Measurements from ENCODE around the gene SMIM44.
"Not testable (repeated sequence)": the region's sequence is repeated elsewhere in the genome, so short reads cannot be mapped to it uniquely, and the experiment has no call there.

Gene SMIM44

GRCh38 chr19:3483226-3483628, at the start of gene SMIM44:
SMIM44 (minus strand) TSS chr19:3483441; CDS start chr19:3483403, 38 bp downstream.
- no peak for DNase-seq (ENCODE audit: low read depth in 2 of 2)

- DNase-seq (ENCODE audit: low read depth in 2 of 2) = no peak
Measured at GRCh38 chr19:3533033-3533432, 49.8 kb upstream of the SMIM44 start.

- DNase-seq (ENCODE audit: low read depth in 2 of 2) = no peak
Measured at GRCh38 chr19:3532154-3532786, 49.0 kb upstream of the SMIM44 start.

- no peak for DNase-seq (ENCODE audit: low read depth in 2 of 2)
Measured at GRCh38 chr19:3531716-3532115, 48.5 kb upstream of the SMIM44 start.

- no peak for DNase-seq (ENCODE audit: low read depth in 2 of 2)
Measured at GRCh38 chr19:3530389-3530788, 47.1 kb upstream of the SMIM44 start.

- not testable (repeated sequence) for DNase-seq (ENCODE audit: low read depth in 2 of 2)
Measured at GRCh38 chr19:3529299-3529698, 46.1 kb upstream of the SMIM44 start.

GRCh38 chr19:3528539-3529211, 45.4 kb upstream of the SMIM44 start:
- no peak for DNase-seq (ENCODE audit: low read depth in 2 of 2)

- DNase-seq (ENCODE audit: low read depth in 2 of 2) = no peak
Measured at GRCh38 chr19:3528080-3528479, 44.8 kb upstream of the SMIM44 start.

- no peak for DNase-seq (ENCODE audit: low read depth in 2 of 2)
Measured at GRCh38 chr19:3527238-3527910, 44.1 kb upstream of the SMIM44 start.

- no peak for DNase-seq (ENCODE audit: low read depth in 2 of 2)
Measured at GRCh38 chr19:3526507-3527237, 43.4 kb upstream of the SMIM44 start.

GRCh38 chr19:3524904-3525451, 41.7 kb upstream of the SMIM44 start:
- DNase-seq (ENCODE audit: low read depth in 2 of 2) = no peak

- DNase-seq (ENCODE audit: low read depth in 2 of 2) = no peak
Measured at GRCh38 chr19:3524078-3524842, 41.0 kb upstream of the SMIM44 start.

- DNase-seq (ENCODE audit: low read depth in 2 of 2) = no peak
Measured at GRCh38 chr19:3523361-3524077, 40.3 kb upstream of the SMIM44 start.

GRCh38 chr19:3522421-3523360, 39.5 kb upstream of the SMIM44 start:
- DNase-seq (ENCODE audit: low read depth in 2 of 2) = no peak

GRCh38 chr19:3521104-3521445, 37.8 kb upstream of the SMIM44 start:
- DNase-seq (ENCODE audit: low read depth in 2 of 2) = no peak

GRCh38 chr19:3520166-3521103, 37.2 kb upstream of the SMIM44 start:
- no peak for DNase-seq (ENCODE audit: low read depth in 2 of 2)

GRCh38 chr19:3519126-3519525, 35.9 kb upstream of the SMIM44 start:
- no peak for DNase-seq (ENCODE audit: low read depth in 2 of 2)

- DNase-seq (ENCODE audit: low read depth in 2 of 2) = no peak
Measured at GRCh38 chr19:3518659-3519058, 35.4 kb upstream of the SMIM44 start.

Measured in stimulated activated CD4-positive, alpha-beta T cell treated with anti-CD3 and anti-CD28 coated beads, Interleukin-12 subunit alpha, Interleukin-12 subunit beta, amount 100 ng/mL, for 24 hours (primary cell).